Central memory CD8-positive, alpha-beta T cell (primary cell): ENCODE results near the gene HDAC2.
"Not testable (repeated sequence)": the region's sequence is repeated elsewhere in the genome, so short reads cannot be mapped to it uniquely, and the experiment has no call there.

Source experiments
- ATAC-seq: fragments of 150-1000 bp; cut with Tn5 transposase; replicated peaks from 2 replicates; pipeline ENCODE4 v1.10.0; 2022; ENCODE audit warnings: mild to moderate bottlenecking, moderate FRiP score, moderate number of reproducible peaks; ENCODE audit not compliant: poor library complexity, severe bottlenecking; ENCODE audit errors: extremely low read depth
- DNase-seq, 2 donors: peaks; one replicate each; pipeline ENCODE4 v3.0.0; 2021; ENCODE audit warnings: low spot score in 2 of 2
- H3K27ac Mint-ChIP-seq: one replicate; pipeline ENCODE4 v1.8.0; 2022; ENCODE audit warnings: low read depth, mild to moderate bottlenecking, moderate library complexity, mixed read lengths
- H3K27me3 Mint-ChIP-seq: one replicate; pipeline ENCODE4 v1.8.0; 2022; ENCODE audit warnings: mixed read lengths
- H3K36me3 Mint-ChIP-seq: one replicate; pipeline ENCODE4 v1.8.0; 2022; ENCODE audit warnings: mild to moderate bottlenecking, moderate library complexity, mixed read lengths; ENCODE audit not compliant: insufficient read depth
- H3K4me1 Mint-ChIP-seq: one replicate; pipeline ENCODE4 v1.8.0; 2022; ENCODE audit warnings: mixed read lengths
- H3K4me3 Mint-ChIP-seq: one replicate; pipeline ENCODE4 v1.8.0; 2022; ENCODE audit warnings: mild to moderate bottlenecking, moderate library complexity, mixed read lengths
- H3K9me3 Mint-ChIP-seq: one replicate; pipeline ENCODE4 v1.8.0; 2022; ENCODE audit warnings: mixed read lengths

The HDAC2 gene

DNA sequence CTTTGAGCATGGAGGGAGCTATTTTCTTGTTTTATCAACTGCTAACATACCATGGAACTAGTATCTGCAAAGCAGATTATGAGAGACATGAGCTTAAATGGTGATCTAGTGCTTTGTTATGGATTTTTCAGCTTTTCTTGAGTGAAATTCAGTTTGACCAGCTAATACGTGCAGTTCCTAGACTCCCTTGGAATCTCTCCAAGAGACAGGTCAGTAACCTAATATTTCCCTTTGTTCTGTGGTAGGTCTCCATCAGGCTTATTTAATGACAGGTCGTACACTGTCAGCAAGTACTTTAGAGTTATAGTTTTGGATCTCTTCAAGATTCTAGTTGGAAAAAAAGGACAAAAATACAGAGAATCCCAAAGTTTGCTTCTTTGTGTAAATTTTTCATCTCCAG is 43.9 kb downstream of the HDAC2 start:
- H3K9me3 Mint-ChIP-seq: peaks cover 20% of the 10 kb centered on the region
- DNase-seq (no peak), ATAC-seq (no peak)
- no peak overlapping the region for H3K27ac Mint-ChIP-seq
- H3K4me3 Mint-ChIP-seq: no peak overlapping the region
- peaks cover 25% of the 10 kb centered on the region for H3K27me3 Mint-ChIP-seq
- no peaks in the 10 kb centered on the region for H3K4me1 Mint-ChIP-seq
- H3K36me3 Mint-ChIP-seq: no peaks in the 10 kb centered on the region

DNA sequence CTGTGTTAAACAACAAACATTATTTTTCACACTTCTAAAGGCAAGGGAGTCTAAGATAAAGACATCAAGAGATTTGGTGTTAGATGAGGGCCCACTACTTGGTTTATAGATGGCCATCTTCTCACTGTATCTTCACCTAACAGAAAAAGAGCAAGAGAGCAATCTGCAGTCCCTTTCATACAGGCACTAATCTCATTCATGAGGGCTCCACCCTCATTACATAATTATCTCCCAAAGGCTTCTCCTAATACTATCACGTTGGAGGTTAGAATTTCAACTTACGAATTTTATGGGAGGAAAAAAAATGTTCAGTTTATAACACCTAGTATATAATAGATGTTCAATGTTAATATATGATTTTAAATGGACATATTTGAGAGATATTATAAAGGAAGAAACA is 45.6 kb downstream of the HDAC2 start:
- DNase-seq: no peak
- H3K36me3 Mint-ChIP-seq: no peaks in the 10 kb centered on the region
- no peak for ATAC-seq
- H3K27ac Mint-ChIP-seq: no peak overlapping the region
- H3K27me3 Mint-ChIP-seq: peaks cover 25% of the 10 kb centered on the region
- H3K4me1 Mint-ChIP-seq: peaks cover 10% of the 10 kb centered on the region
- H3K9me3 Mint-ChIP-seq: peaks cover 14% of the 10 kb centered on the region
- H3K4me3 Mint-ChIP-seq: no peak overlapping the region

DNA sequence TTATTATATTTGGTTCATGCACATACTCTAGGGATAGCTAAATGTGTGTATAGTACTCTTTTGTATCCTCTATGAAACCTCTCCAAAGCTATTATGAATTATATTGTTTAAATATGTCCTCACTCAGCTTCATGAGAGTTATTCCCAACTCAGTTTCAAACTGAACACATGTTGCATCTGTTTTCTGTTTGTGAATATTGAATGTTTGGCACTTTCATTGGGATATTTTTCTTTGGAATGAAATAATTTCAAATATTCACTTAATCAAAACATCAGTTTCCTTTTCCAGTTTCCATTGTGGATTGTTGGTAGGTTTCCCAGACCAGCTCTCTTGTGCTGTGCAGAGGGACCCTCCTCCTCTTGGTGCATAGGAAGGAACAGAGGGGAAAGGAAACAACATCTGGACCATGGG is 46.6 kb downstream of the HDAC2 start:
- no peak for ATAC-seq
- no peak overlapping the region for H3K4me3 Mint-ChIP-seq

DNA sequence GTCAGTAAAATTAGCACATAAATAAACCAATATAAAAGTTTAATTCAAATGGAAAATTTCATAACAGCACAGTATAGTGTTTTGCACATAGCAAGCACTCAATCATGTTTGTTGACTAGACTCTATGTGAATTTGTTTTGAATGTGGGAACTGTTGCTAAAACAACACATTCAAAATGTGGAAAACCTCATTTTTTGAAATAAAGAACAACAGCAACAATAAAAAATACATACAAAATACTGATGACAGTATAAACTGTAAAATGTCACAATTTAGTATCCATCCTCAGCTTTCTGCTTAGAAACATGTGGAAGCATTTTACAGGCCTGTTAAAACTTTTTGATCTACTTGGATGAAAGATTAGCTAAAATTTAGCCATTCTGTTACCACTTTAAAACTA is 47.4 kb downstream of the HDAC2 start:
- peaks cover 11% of the 10 kb centered on the region for H3K4me1 Mint-ChIP-seq
- no peak overlapping the region for H3K27ac Mint-ChIP-seq
- H3K9me3 Mint-ChIP-seq: no peaks in the 10 kb centered on the region
- DNase-seq (no peak), ATAC-seq (no peak)
- no peak overlapping the region for H3K4me3 Mint-ChIP-seq
- H3K36me3 Mint-ChIP-seq: no peaks in the 10 kb centered on the region
- H3K27me3 Mint-ChIP-seq: peaks cover 8% of the 10 kb centered on the region

More for the DNA sequence above, 46.6 kb downstream of the HDAC2 start:
- no peak for DNase-seq
- Mint-ChIP-seq H3K9me3 (peaks cover 4% of the 10 kb centered on the region), H3K27ac (no peak overlapping the region), H3K27me3 (peaks cover 15% of the 10 kb centered on the region), H3K4me1 (peaks cover 11% of the 10 kb centered on the region), H3K36me3 (no peaks in the 10 kb centered on the region)

DNA sequence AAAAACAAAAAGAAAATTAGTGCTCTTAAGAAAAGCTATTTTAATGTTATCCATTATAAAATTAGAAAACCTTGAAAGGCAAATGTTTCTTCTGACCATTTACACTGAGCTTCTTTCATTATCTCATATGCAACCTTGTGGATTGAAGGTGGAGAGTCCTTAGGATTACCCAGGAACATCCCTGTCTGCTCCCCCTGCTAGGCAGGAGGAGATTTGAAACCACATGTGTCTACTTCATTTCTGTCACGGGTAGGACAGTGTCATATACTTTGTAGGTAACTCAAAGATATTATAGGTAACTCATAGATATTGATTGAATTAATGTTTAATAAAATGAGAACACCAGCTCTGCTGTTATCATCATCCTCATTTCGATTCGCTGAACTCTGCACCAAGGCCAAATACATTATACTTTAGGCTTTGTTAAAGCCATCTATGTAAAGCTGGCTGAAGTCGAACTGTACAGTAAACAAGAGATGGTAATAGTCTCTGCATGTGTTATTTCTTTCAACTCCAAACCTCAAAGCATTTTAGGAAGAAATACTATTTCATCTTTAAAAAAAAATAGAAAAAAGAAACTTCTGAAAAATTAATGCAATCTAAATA is 49.5 kb downstream of the HDAC2 start:
- peaks cover 11% of the 10 kb centered on the region for H3K4me1 Mint-ChIP-seq
- no peak for ATAC-seq
- H3K36me3 Mint-ChIP-seq: no peaks in the 10 kb centered on the region
- H3K4me3 Mint-ChIP-seq: no peak overlapping the region
- H3K9me3 Mint-ChIP-seq: no peaks in the 10 kb centered on the region
- no peak overlapping the region for H3K27ac Mint-ChIP-seq
- no peak for DNase-seq
- H3K27me3 Mint-ChIP-seq: no peaks in the 10 kb centered on the region

DNA sequence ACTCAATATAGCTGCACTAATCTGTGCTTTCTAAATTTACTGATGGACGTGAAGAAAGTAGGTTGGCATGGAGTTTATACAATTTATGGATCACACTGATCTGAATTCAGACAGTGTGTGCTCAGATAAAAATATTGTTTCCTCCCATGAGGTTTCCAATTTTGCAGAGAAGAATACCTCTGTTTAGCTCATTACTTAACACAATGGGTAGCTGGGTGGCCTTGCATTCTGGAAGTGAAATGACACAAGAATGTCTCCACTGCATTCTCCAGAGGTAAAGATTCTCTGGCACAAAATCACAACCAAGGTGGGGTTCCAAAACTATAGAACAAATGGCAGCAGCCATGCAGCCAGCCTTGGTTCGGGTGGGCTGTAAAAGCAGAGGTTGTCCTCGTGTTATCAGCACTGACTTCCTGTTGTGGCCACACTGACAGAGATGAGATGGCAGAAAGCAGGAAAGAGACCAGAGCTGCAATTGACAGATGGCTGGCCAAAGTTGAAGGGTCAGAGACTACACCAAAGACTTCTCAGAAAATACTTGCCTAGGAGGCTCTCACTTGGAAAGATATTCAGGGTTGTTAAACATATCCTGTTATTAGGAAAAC is 50.2 kb downstream of the HDAC2 start:
- H3K4me3 Mint-ChIP-seq: no peak overlapping the region
- peaks cover 11% of the 10 kb centered on the region for H3K4me1 Mint-ChIP-seq
- H3K9me3 Mint-ChIP-seq: no peaks in the 10 kb centered on the region

DNA sequence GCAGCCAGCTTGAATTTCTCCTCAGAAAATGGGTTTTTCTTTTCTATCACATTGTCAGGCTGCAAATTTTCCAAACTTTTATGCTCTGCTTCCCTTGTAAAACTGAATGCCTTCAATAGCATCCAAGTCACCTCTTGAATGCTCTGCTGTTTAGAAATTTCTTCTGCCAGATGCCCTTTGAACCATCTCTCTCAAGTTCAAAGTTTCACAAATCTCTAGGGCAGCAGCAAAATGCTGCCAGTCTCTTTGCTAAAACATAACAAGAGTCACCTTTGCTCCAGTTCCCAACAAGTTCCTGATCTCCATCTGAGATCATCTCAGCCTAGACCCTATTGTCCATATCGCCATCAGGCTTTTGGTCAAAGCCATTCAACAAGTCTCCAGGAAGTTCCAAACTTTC is 60.7 kb downstream of the HDAC2 start:
- H3K27ac Mint-ChIP-seq, H3K4me3 Mint-ChIP-seq, H3K36me3 Mint-ChIP-seq, DNase-seq, H3K9me3 Mint-ChIP-seq, H3K4me1 Mint-ChIP-seq, ATAC-seq, H3K27me3 Mint-ChIP-seq: not testable (repeated sequence)

More for the DNA sequence above, 50.2 kb downstream of the HDAC2 start:
- Mint-ChIP-seq H3K27me3 (no peaks in the 10 kb centered on the region), H3K36me3 (no peaks in the 10 kb centered on the region), H3K27ac (no peak overlapping the region)
- peak; percentile 40 for ATAC-seq
- no peak for DNase-seq

DNA sequence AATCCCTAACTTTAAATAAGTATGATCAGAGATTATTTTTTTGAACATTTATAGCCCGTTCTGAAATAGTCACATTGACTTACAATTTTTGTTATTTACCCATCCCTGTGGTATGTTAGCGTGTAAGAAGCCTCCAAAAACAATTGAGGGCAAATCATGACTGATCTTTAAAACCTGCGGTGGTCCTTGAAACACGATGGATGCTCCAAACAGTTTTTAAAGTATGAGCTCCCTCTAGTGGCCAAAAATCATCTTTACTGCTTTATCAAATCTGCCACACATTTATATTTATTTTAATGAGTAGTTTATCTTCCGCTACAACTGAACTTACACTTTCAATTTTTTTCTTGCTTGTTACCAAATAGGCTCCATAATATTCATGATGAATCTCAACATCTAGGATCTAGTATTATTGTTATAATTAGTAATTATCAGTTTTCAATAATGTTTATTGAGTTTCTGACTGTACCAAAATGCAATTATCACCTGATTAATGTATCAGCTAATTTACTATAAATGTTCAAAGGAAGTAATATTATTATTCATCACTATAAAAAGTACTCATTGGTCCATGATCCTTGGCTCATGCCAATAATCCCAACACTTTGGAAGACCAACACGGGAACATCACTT is 61.6 kb downstream of the HDAC2 start:
- H3K4me1 Mint-ChIP-seq: no peaks in the 10 kb centered on the region
- no peaks in the 10 kb centered on the region for H3K9me3 Mint-ChIP-seq
- H3K27ac Mint-ChIP-seq: no peak overlapping the region
- H3K36me3 Mint-ChIP-seq: no peaks in the 10 kb centered on the region
- DNase-seq (no peak), ATAC-seq (no peak)
- no peak overlapping the region for H3K4me3 Mint-ChIP-seq
- H3K27me3 Mint-ChIP-seq: peaks cover 9% of the 10 kb centered on the region

DNA sequence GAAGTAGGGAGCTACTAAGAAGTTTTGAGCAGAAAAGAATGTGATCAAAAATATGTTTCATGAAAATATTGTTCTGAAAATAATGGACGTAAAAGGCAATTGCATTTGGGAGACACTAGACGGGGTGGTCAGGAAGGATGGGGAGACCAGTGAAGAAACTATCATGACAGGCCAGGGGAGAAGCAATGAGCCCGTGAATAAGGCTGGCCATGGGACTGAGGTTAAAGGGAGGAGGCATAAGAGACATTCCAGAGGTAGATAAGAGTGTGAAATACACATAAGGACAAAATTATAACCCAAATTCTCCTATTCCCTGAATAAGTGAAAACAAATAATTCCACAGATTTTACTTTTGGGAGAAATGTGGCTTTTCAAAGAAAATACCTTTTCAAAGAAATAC is 62.1 kb downstream of the HDAC2 start:
- Mint-ChIP-seq H3K4me3 (no peak overlapping the region), H3K36me3 (no peaks in the 10 kb centered on the region), H3K9me3 (no peaks in the 10 kb centered on the region), H3K4me1 (no peaks in the 10 kb centered on the region), H3K27ac (no peak overlapping the region), H3K27me3 (peaks cover 13% of the 10 kb centered on the region)
- ATAC-seq (no peak), DNase-seq (no peak)

DNA sequence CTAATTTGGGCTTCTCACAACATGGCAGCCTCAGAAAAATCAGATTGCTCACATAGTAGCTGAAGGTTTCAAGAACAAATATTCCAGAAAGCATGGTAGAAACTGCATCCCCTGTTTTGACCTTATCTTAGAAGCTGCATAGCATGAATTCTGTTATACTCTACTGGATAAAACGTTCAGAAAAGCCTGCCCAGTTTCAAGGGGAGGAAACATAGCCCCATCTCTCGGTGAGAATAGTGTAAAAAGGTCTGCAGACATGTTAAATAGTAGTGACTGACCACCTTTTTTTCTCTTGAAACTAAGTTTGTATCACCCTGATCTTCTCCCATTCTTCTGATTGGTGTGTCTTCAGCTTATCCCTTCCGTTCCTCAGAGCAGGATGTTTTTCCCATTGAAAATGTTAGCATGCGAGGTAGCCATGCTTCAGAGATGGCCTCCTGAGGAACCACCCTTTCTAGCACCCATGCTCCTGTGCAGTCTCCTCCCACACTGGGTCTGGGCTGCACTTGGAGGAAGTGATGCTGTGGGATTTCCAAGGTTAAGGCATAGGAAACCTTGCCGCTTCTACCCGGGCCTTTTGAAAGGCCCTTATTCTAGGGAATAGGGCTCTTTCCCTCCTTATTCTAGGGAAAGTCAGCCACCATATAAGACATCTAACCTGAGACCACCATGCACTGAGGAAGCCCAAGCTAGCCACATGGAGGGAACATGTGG is 63.7 kb downstream of the HDAC2 start:
- ATAC-seq (no peak), DNase-seq (no peak)
- Mint-ChIP-seq H3K36me3 (no peaks in the 10 kb centered on the region), H3K27ac (no peak overlapping the region), H3K4me1 (no peaks in the 10 kb centered on the region), H3K4me3 (no peak overlapping the region), H3K27me3 (peaks cover 13% of the 10 kb centered on the region), H3K9me3 (no peaks in the 10 kb centered on the region)

DNA sequence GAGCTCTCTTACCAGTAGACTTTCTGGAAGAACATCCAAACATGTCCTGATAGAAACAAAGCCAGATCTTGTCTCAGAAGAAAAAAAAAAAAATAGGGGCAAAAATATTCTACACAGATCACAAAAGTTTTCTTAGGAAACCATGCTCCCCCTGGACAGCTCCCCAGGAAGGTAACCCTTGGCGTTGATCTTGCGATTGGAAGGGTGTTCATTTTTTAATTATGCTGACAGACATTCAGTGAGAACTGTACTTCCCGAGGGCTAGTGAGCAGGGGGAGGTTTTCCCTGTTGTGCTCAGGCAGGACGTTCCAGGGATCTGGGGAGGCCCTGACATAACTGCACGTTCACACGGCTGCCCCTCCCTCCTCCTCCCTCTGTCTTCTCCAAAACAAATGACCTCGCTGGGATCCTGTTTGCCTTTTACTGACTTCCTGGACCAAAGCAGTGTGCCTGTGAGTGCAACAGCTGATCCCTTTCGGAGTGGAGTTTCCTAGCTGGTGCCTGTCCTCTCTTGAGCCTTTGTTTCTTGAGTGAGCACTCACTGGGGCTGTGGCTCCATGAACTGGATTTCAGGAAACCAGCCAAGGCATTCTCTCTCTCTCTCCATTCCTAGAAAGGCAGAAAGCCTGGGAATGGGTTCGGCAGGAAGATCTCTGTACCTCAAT is 67.2 kb downstream of the HDAC2 start:
- no peaks in the 10 kb centered on the region for H3K9me3 Mint-ChIP-seq
- no peaks in the 10 kb centered on the region for H3K36me3 Mint-ChIP-seq
- ATAC-seq (no peak), DNase-seq (no peak)
- no peak overlapping the region for H3K27ac Mint-ChIP-seq
- no peaks in the 10 kb centered on the region for H3K4me1 Mint-ChIP-seq
- H3K4me3 Mint-ChIP-seq: no peak overlapping the region
- H3K27me3 Mint-ChIP-seq: peaks cover 24% of the 10 kb centered on the region

DNA sequence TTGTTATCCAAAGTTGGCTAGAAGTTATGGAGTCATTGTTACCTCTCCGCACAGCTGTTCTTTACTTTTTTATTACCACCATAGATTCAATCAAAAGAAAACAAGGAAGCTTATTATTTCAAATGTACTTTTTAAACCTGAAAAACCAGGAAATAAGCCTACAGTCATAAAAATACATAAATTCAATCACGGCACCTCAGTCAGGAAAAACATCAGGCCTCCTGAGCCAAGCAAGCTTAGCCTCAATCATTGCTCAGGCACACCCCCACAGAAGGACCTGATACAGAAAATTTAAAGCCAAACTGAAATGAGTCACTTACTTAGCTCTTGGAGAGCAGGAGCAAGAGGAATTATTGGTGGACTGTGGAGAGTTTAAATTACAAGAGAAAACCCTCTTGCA is 69.5 kb downstream of the HDAC2 start:
- H3K27me3 Mint-ChIP-seq: peaks cover 24% of the 10 kb centered on the region
- H3K27ac Mint-ChIP-seq: no peak overlapping the region
- H3K9me3 Mint-ChIP-seq: no peaks in the 10 kb centered on the region
- no peaks in the 10 kb centered on the region for H3K36me3 Mint-ChIP-seq
- no peak for ATAC-seq
- no peak overlapping the region for H3K4me3 Mint-ChIP-seq
- no peak for DNase-seq
- H3K4me1 Mint-ChIP-seq: no peaks in the 10 kb centered on the region
